OCI-LY3 (cell line): ENCODE data around the gene CBY2.
A peak's percentile ranks its signal among the peaks of the same experiment; 100 is the strongest.

Source experiments
- H2AFZ ChIP-seq: fragments of 200-600, 300-600 bp; shearing (Covaris generic); 2 replicates; pipeline ENCODE4 v1.6.0; 2014; ENCODE audit warnings: antibody characterized with exemption, low read depth, low read length
- H3K27ac ChIP-seq: fragments of 200-600, 300-600 bp; sonication (generic); 2 replicates; pipeline ENCODE4 v1.5.1; 2014; ENCODE audit warnings: mild to moderate bottlenecking, low read length, moderate library complexity, mixed read lengths
- H3K27me3 ChIP-seq: fragments of 200-600, 300-600 bp; sonication (generic); 2 replicates; pipeline ENCODE4 v1.6.1; 2014; ENCODE audit warnings: low read depth, low read length, mixed read lengths
- H3K36me3 ChIP-seq: fragments of 200-600, 300-600 bp; sonication (generic); replicated peaks from 2 replicates; pipeline ENCODE3; 2014; ENCODE audit warnings: low read depth, low read length, mixed read lengths
- H3K4me1 ChIP-seq: fragments of 300-600, 200-600 bp; sonication (generic); 2 replicates; pipeline ENCODE4 v1.6.1; 2014; ENCODE audit warnings: low read length, mixed read lengths
- H3K4me2 ChIP-seq: fragments of 200-600, 300-600 bp; sonication (generic); 2 replicates; pipeline ENCODE4 v1.6.1; 2014; ENCODE audit warnings: low read length, mixed read lengths
- H3K4me3 ChIP-seq: fragments of 300-600, 200-600 bp; sonication (generic); 2 replicates; pipeline ENCODE4 v1.5.1; 2014; ENCODE audit warnings: antibody characterized with exemption, mild to moderate bottlenecking, low read length, moderate library complexity
- H3K79me2 ChIP-seq: fragments of 300-600, 200-600 bp; shearing (Covaris generic); 2 replicates; pipeline ENCODE4 v1.6.1; 2014; ENCODE audit warnings: mild to moderate bottlenecking, low read length, mixed read lengths
- H3K9ac ChIP-seq: fragments of 300-600, 200-600 bp; shearing (Covaris generic); 2 replicates; pipeline ENCODE4 v1.6.0; 2014; ENCODE audit warnings: mild to moderate bottlenecking, low read length, moderate library complexity
- H3K9me3 ChIP-seq: fragments of 200-600, 300-600 bp; shearing (Covaris generic); 2 replicates; pipeline ENCODE4 v1.6.1; 2014; ENCODE audit warnings: low read length, mixed read lengths; ENCODE audit not compliant: insufficient read depth
- H4K20me1 ChIP-seq: fragments of 200-600, 300-600 bp; sonication (generic); 2 replicates; pipeline ENCODE4 v1.6.1; 2016; ENCODE audit warnings: low read length, mixed read lengths; ENCODE audit not compliant: insufficient read depth
- EZH2phosphoT487 ChIP-seq: fragments of 200-600 bp; shearing (Covaris generic); IDR thresholded peaks from 2 replicates; pipeline ENCODE4 v1.6.1; 2018; ENCODE audit warnings: antibody characterized with exemption, mixed run types, low read depth
- TF ChIP-seq, protein P1 (sequence below): fragments of 200-600, 300-600 bp; sonication (generic); IDR thresholded peaks from 2 replicates; pipeline ENCODE4 v1.5.1; 2014; ENCODE audit warnings: antibody characterized with exemption, low read length, low read depth

The CBY2 gene

DNA sequence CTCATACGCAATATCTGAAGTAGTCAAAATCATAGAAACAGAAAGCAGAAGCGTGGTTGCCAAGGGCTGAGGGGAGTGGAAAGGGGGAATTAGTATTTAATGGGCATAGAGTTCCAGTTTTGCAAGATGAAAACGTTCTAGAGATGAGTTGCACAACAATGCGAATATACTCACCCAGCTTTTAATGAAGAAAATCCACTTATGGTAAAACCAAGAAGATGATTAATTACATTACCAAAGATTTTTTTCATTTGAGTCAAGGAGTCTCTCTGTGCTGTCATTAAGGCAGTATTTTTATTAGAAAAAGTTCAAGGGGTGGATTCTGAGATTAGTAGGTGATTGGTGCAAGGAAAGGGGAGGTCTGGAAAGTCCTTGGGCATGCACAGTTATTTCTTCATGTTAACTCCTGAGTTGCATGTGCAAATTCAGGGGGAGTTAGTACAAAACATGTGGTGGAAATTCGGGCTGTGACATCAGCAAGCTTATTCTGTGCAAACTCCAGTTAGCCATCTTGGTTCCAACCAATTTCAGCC, 6.9 kb upstream of the CBY2 start:
- H3K79me2 ChIP-seq: no peaks in the 10 kb centered on the region
- H3K9ac ChIP-seq: peak overlapping the region; percentile 48; the same call in 1 of the 2 replicates
- TF ChIP-seq, protein P1, sequence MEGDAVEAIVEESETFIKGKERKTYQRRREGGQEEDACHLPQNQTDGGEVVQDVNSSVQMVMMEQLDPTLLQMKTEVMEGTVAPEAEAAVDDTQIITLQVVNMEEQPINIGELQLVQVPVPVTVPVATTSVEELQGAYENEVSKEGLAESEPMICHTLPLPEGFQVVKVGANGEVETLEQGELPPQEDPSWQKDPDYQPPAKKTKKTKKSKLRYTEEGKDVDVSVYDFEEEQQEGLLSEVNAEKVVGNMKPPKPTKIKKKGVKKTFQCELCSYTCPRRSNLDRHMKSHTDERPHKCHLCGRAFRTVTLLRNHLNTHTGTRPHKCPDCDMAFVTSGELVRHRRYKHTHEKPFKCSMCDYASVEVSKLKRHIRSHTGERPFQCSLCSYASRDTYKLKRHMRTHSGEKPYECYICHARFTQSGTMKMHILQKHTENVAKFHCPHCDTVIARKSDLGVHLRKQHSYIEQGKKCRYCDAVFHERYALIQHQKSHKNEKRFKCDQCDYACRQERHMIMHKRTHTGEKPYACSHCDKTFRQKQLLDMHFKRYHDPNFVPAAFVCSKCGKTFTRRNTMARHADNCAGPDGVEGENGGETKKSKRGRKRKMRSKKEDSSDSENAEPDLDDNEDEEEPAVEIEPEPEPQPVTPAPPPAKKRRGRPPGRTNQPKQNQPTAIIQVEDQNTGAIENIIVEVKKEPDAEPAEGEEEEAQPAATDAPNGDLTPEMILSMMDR: no peak
- no peak for TF ChIP-seq EZH2phosphoT487
- no peaks in the 10 kb centered on the region; the same call in 1 of the 2 replicates for H3K27me3 ChIP-seq
- H3K9me3 ChIP-seq: peaks cover 6% of the 10 kb centered on the region
- peak overlapping the region; percentile 91 for H3K27ac ChIP-seq
- peaks cover 49% of the 10 kb centered on the region for H3K4me1 ChIP-seq
- H3K4me2 ChIP-seq: peak overlapping the region; percentile 51
- no peak overlapping the region for H2AFZ ChIP-seq
- peaks cover 18% of the 10 kb centered on the region for H3K36me3 ChIP-seq
- H3K4me3 ChIP-seq: peak overlapping the region; percentile 21
- no peaks in the 10 kb centered on the region for H4K20me1 ChIP-seq

DNA sequence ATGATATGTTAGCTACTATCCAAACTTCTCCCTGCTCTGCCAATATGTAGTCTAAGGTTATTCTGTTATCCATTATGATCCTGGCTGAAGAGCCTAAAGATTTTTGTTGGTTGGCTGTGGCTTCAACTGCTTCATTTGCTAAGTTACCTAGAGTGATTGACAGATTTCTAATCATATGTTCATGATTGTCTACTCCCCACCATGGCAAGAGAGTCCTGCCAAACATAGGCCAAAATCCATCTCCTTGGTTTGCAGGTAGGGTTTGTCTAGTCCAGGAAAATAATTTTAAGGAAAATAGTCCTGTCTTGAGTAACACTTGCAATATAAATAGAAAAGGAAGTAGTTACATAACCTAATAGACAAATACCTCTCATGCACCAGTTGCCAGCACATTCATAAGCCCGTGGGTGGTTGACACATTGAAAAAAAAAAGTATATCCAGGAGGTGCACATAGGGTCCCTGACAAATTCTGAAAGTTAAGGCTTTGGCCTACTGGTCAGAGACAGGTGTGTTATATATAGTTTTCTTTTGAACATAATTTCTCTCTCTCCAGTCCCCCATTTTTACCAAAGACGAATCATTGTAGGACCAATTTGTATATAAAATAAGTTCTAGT, 5.4 kb upstream of the CBY2 start:
- Histone ChIP-seq H3K9me3 (peaks cover 6% of the 10 kb centered on the region), H3K4me2 (peak overlapping the region; percentile 51; the same call in 1 of the 2 replicates), H3K4me1 (peaks cover 64% of the 10 kb centered on the region), H3K27me3 (no peaks in the 10 kb centered on the region), H3K4me3 (peak overlapping the region; percentile 21; the same call in 1 of the 2 replicates), H4K20me1 (no peaks in the 10 kb centered on the region), H3K79me2 (no peaks in the 10 kb centered on the region), H2AFZ (0 out of 2 replicates have a peak overlapping the region, but pooled peaks have one; percentile 2), H3K9ac (peak overlapping the region; percentile 48; the same call in 1 of the 2 replicates), H3K27ac (peak overlapping the region; percentile 91), H3K36me3 (peaks cover 18% of the 10 kb centered on the region)
- TF ChIP-seq, protein P1: no peak
- no peak for TF ChIP-seq EZH2phosphoT487

DNA sequence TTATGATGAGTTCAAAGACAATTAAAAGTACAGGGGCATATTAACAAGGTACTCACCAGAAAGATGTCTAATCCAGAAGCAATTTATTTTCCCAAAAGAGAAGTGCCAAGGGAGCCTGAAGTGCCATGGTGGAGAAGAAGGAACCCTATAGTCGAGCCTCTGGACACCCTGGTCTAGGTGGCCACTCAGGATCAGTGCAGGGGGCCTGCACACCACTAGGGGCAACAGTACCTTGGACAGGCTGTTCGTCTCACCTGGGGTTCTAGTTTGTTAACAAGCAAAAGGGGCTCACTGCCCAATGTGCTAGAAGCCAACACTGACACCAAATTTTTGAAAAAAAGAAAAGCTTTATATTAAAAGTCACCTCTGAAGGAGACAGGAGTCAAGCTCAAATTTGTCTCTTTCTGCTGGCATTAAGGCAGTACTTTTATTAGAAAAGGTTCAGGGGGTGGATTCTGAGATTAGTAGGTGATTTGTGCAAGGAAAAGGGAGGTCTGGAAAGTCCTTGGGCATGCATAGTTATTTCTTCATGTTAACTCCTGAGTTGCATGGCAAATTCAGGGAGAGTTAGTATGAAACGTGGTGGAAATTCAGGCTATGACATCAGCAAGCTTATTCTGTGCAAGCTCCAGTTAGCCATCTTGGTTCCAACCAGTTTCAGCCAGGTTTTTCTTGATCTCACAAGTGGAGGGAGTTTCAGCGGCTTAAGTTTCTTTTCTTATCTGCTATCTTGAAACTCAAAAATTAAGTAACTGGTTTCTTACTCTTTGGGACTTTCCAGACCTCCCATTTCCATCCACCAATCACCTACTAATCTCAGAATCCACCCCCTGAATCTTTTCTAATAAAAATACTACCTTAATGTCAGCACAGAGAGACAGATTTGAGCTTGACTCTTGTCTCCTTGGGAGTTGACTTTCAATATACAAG, 884 bp upstream of the CBY2 start:
- peaks cover 72% of the 10 kb centered on the region for H3K4me1 ChIP-seq
- peaks cover 5% of the 10 kb centered on the region for H3K9me3 ChIP-seq
- TF ChIP-seq EZH2phosphoT487: no peak
- TF ChIP-seq, protein P1: no peak; the same call in 1 of the 2 replicates
- H3K9ac ChIP-seq: peak overlapping the region; percentile 40; the same call in 1 of the 2 replicates
- H3K36me3 ChIP-seq: peaks cover 14% of the 10 kb centered on the region
- peak overlapping the region; percentile 4; the same call in 1 of the 2 replicates for H3K4me3 ChIP-seq
- H3K27ac ChIP-seq: peak overlapping the region; percentile 76
- no peaks in the 10 kb centered on the region for H3K79me2 ChIP-seq
- peak overlapping the region; percentile 46 for H3K4me2 ChIP-seq
- no peaks in the 10 kb centered on the region for H3K27me3 ChIP-seq
- H4K20me1 ChIP-seq: no peaks in the 10 kb centered on the region
- peak overlapping the region; percentile 22; the same call in 1 of the 2 replicates for H2AFZ ChIP-seq
